CD4-positive, alpha-beta memory T cell (primary cell): ENCODE results near the gene KRTAP19-8. TPM values are rescaled to one million over a fixed set of nuclear protein-coding genes. Genes with fewer than 3 reads are reported as not detected.

Experiments used
- CTCF ChIA-PET: fragments of 350-600 bp; sonication (Branson Sonifier 250); formaldehyde crosslinking; loops from one replicate; lab custom pipeline; 2021; ENCODE audit warnings: inconsistent platforms; ENCODE audit not compliant: partially characterized antibody; lab: Charles Lee
- POLR2A ChIA-PET: fragments of 350-600 bp; sonication (Branson Sonifier 250); formaldehyde crosslinking; loops from one replicate; lab custom pipeline; 2021; ENCODE audit not compliant: partially characterized antibody; lab: Charles Lee
- DNase-seq, 5 donors: peaks; one replicate each; pipeline versions ENCODE4 v3.0.0 to v3.0.0-alpha.2; 2020 to 2022; ENCODE audit warnings: mixed read lengths in 1 of 5
- H3K27ac ChIP-seq: one replicate; pipeline ENCODE4 v1.7.0; 2013; ENCODE audit warnings: low read depth, low read length
- H3K27me3 ChIP-seq: 2 replicates; pipeline ENCODE4 v1.7.0; 2013; ENCODE audit warnings: mild to moderate bottlenecking, low read length, moderate library complexity; ENCODE audit not compliant: insufficient read depth
- H3K36me3 ChIP-seq: 2 replicates; pipeline ENCODE4 v1.7.0; 2013; ENCODE audit warnings: mild to moderate bottlenecking, low read length, moderate library complexity; ENCODE audit not compliant: insufficient read depth
- H3K4me1 ChIP-seq: 2 replicates; pipeline ENCODE4 v1.7.0; 2013; ENCODE audit warnings: mild to moderate bottlenecking, low read length, moderate library complexity; ENCODE audit not compliant: insufficient read depth
- H3K4me3 ChIP-seq, 2 donors: one replicate each; pipeline ENCODE4 v1.7.0; 2013; ENCODE audit warnings: low read length in 2 of 2, mild to moderate bottlenecking in 1 of 2
- H3K9me3 ChIP-seq, 2 donors: one replicate each; pipeline ENCODE4 v1.7.0; 2013; ENCODE audit warnings: low read length in 2 of 2, control low read depth in 1 of 2; ENCODE audit not compliant: control insufficient read depth in 1 of 2
- H3K27ac Mint-ChIP-seq, 7 donors: one replicate each; pipeline ENCODE4 v1.8.0; 2020 to 2021; ENCODE audit warnings: mixed read lengths in 7 of 7, mild to moderate bottlenecking in 6 of 7, inconsistent platforms in 3 of 7, moderate library complexity in 3 of 7
- H3K27me3 Mint-ChIP-seq, 2 donors: one replicate each; pipeline ENCODE4 v1.8.0; 2020 to 2021; ENCODE audit warnings: mixed read lengths in 2 of 2
- H3K36me3 Mint-ChIP-seq, 2 donors: one replicate each; pipeline ENCODE4 v1.8.0; 2020 to 2021; ENCODE audit warnings: mixed read lengths in 2 of 2, inconsistent platforms in 1 of 2, mild to moderate bottlenecking in 1 of 2
- H3K4me1 Mint-ChIP-seq, 4 donors: one replicate each; pipeline ENCODE4 v1.8.0; 2020 to 2021; ENCODE audit warnings: mixed read lengths in 4 of 4, mild to moderate bottlenecking in 1 of 4
- H3K4me3 Mint-ChIP-seq, 8 donors: one replicate each; pipeline ENCODE4 v1.8.0; 2020 to 2021; ENCODE audit warnings: mixed read lengths in 8 of 8, mild to moderate bottlenecking in 7 of 8, moderate library complexity in 6 of 8, inconsistent platforms in 3 of 8
- H3K9me3 Mint-ChIP-seq, 8 donors: one replicate each; pipeline ENCODE4 v1.8.0; 2020 to 2021; ENCODE audit warnings: mixed read lengths in 8 of 8, mild to moderate bottlenecking in 5 of 8, inconsistent platforms in 3 of 8, moderate library complexity in 1 of 8
- intact Hi-C: fragments of 100-400 bp; cut with micrococcal nuclease; formaldehyde crosslinking; loops from one replicate; pipeline ENCODE4 v1.15.1; 2023
- polyA plus RNA-seq, 2 donors: library from polyadenylated mRNA; unstranded; fragments of 300-500 nt; fragmentation: Illumina TruSeq; gene quantifications; one replicate each; pipeline ENCODE4 v1.2.3, GENCODE V29; 2021
- total RNA-seq, 2 experiments: library from RNA; stranded (reverse); gene quantifications; one replicate each; pipeline ENCODE4 v1.2.3, GENCODE V29; 2021

The KRTAP19-8 gene
- total and polyA plus RNA-seq, 4 experiments from 2014 or later, result not detected

GRCh38 chr21:31034378-31034777 is 3.9 kb downstream of the KRTAP19-8 start:
- no peak overlapping the region for H3K4me3 Mint-ChIP-seq
- H3K4me1 Mint-ChIP-seq, result no peaks in the 10 kb centered on the region
- H3K36me3 ChIP-seq, result no peaks in the 10 kb centered on the region
- ChIA-PET CTCF (interaction anchor here (1.0 kb wide), 1 partner anchor 24 kb away, joined by 3 read pairs; no protein-coding TSS in a partner anchor), POLR2A (no interaction called here)
- no peak overlapping the region for H3K27ac ChIP-seq
- H3K27ac Mint-ChIP-seq, result no peak overlapping the region
- no peaks in the 10 kb centered on the region for H3K36me3 Mint-ChIP-seq
- intact Hi-C loops, result no loop called here
- no peak overlapping the region for H3K4me3 ChIP-seq
- H3K9me3 Mint-ChIP-seq, result peaks cover 0 to 10% (median 6%) of the 10 kb centered on the region in 8 donors
- no peak for DNase-seq
- H3K4me1 ChIP-seq, result no peaks in the 10 kb centered on the region
- H3K27me3 ChIP-seq, result no peaks in the 10 kb centered on the region
- peaks cover 3 to 7% of the 10 kb centered on the region in 2 donors for H3K27me3 Mint-ChIP-seq
- H3K9me3 ChIP-seq, result no peaks in the 10 kb centered on the region

- no peak overlapping the region for H3K27ac Mint-ChIP-seq
- H3K4me3 ChIP-seq, result no peak overlapping the region
- ChIA-PET CTCF (no interaction called here), POLR2A (no interaction called here)
- no peaks in the 10 kb centered on the region for H3K9me3 ChIP-seq
- H3K4me1 ChIP-seq, result no peaks in the 10 kb centered on the region
- no peaks in the 10 kb centered on the region for H3K27me3 ChIP-seq
- no peaks in the 10 kb centered on the region for H3K36me3 ChIP-seq
- peaks cover 0 to 10% (median 6%) of the 10 kb centered on the region in 8 donors for H3K9me3 Mint-ChIP-seq
- H3K27me3 Mint-ChIP-seq, result peaks cover 0 to 3% of the 10 kb centered on the region in 2 donors
- DNase-seq, result no peak
- intact Hi-C loops, result no loop called here
- no peaks in the 10 kb centered on the region for H3K4me1 Mint-ChIP-seq
- H3K27ac ChIP-seq, result no peak overlapping the region
- H3K4me3 Mint-ChIP-seq, result no peak overlapping the region
- no peaks in the 10 kb centered on the region for H3K36me3 Mint-ChIP-seq
Measured at GRCh38 chr21:31030367-31031106, 7.7 kb downstream of the KRTAP19-8 start.

- no peak overlapping the region for H3K4me3 Mint-ChIP-seq
Measured at GRCh38 chr21:31023680-31024079, 14.6 kb downstream of the KRTAP19-8 start.

GRCh38 chr21:31022306-31022705 is 16.0 kb downstream of the KRTAP19-8 start:
- POLR2A ChIA-PET, result no interaction called here
- DNase-seq, result no peak
- intact Hi-C loops, result no loop called here
- Histone ChIP-seq H3K27me3 (no peaks in the 10 kb centered on the region), H3K9me3 (no peaks in the 10 kb centered on the region), H3K36me3 (no peaks in the 10 kb centered on the region), H3K4me3 (no peak overlapping the region), H3K27ac (no peak overlapping the region), H3K4me1 (no peaks in the 10 kb centered on the region)
- CTCF ChIA-PET, result no interaction called here
- Mint-ChIP-seq H3K9me3 (peaks cover 0 to 2% (median 0%) of the 10 kb centered on the region in 8 donors), H3K27ac (no peak overlapping the region), H3K4me3 (no peak overlapping the region), H3K27me3 (peaks cover 8 to 17% of the 10 kb centered on the region in 2 donors), H3K36me3 (no peaks in the 10 kb centered on the region), H3K4me1 (peaks cover 4 to 7% (median 5%) of the 10 kb centered on the region in 4 donors)

More at GRCh38 chr21:31023680-31024079, 14.6 kb downstream of the KRTAP19-8 start:
- intact Hi-C loops, result no loop called here
- Mint-ChIP-seq H3K4me1 (peaks cover 4 to 7% (median 5%) of the 10 kb centered on the region in 4 donors), H3K9me3 (no peaks in the 10 kb centered on the region), H3K27ac (no peak overlapping the region), H3K27me3 (peaks cover 8 to 17% of the 10 kb centered on the region in 2 donors), H3K36me3 (no peaks in the 10 kb centered on the region)
- no peaks in the 10 kb centered on the region for H3K36me3 ChIP-seq
- DNase-seq, result no peak
- no peaks in the 10 kb centered on the region for H3K4me1 ChIP-seq
- POLR2A ChIA-PET, result no interaction called here
- no peaks in the 10 kb centered on the region for H3K9me3 ChIP-seq
- no peaks in the 10 kb centered on the region for H3K27me3 ChIP-seq
- H3K4me3 ChIP-seq, result no peak overlapping the region
- no peak overlapping the region for H3K27ac ChIP-seq
- CTCF ChIA-PET, result no interaction called here

- H3K4me3 ChIP-seq, result no peak overlapping the region
- ChIA-PET CTCF (interaction anchor here (0.6 kb wide), 1 partner anchor 1469 kb away, joined by 3 read pairs; no protein-coding TSS in a partner anchor), POLR2A (no interaction called here)
- Mint-ChIP-seq H3K4me1 (peaks cover 8 to 37% (median 15%) of the 10 kb centered on the region in 4 donors), H3K9me3 (peaks cover 0 to 3% (median 0%) of the 10 kb centered on the region in 8 donors), H3K4me3 (no peak overlapping the region), H3K36me3 (no peaks in the 10 kb centered on the region), H3K27ac (no peak overlapping the region), H3K27me3 (peaks cover 0 to 14% of the 10 kb centered on the region in 2 donors)
- H3K36me3 ChIP-seq, result no peaks in the 10 kb centered on the region
- H3K9me3 ChIP-seq, result no peaks in the 10 kb centered on the region
- H3K4me1 ChIP-seq, result peaks cover 9% of the 10 kb centered on the region
- no peak for DNase-seq
- intact Hi-C loops, result no loop called here
- no peak overlapping the region for H3K27ac ChIP-seq
- no peaks in the 10 kb centered on the region for H3K27me3 ChIP-seq
Measured at GRCh38 chr21:31018232-31018631, 20.0 kb downstream of the KRTAP19-8 start.

GRCh38 chr21:31014891-31015290 is 23.4 kb downstream of the KRTAP19-8 start:
- Histone ChIP-seq H3K4me1 (peaks cover 39% of the 10 kb centered on the region), H3K9me3 (no peaks in the 10 kb centered on the region), H3K27me3 (no peaks in the 10 kb centered on the region), H3K4me3 (no peak overlapping the region), H3K27ac (no peak overlapping the region), H3K36me3 (no peaks in the 10 kb centered on the region)
- H3K9me3 Mint-ChIP-seq, result peaks cover 0 to 3% (median 0%) of the 10 kb centered on the region in 8 donors
- DNase-seq, result no peak
- peaks cover 21 to 63% (median 35%) of the 10 kb centered on the region in 4 donors for H3K4me1 Mint-ChIP-seq
- peak overlapping the region in 1 of 7 donors; percentile 15 for H3K27ac Mint-ChIP-seq
- intact Hi-C loops, result no loop called here
- CTCF ChIA-PET, result no interaction called here
- H3K27me3 Mint-ChIP-seq, result peaks cover 0 to 2% of the 10 kb centered on the region in 2 donors
- no peak overlapping the region for H3K4me3 Mint-ChIP-seq
- POLR2A ChIA-PET, result no interaction called here
- no peaks in the 10 kb centered on the region for H3K36me3 Mint-ChIP-seq
